Measurements from ENCODE around the gene RAB3B. TPM values are rescaled to one million over a fixed set of nuclear protein-coding genes. Genes with fewer than 3 reads are reported as not detected.
"Not testable (repeated sequence)": the region's sequence is repeated elsewhere in the genome, so short reads cannot be mapped to it uniquely, and the experiment has no call there.

Gene RAB3B
- total RNA-seq, 2 donors from 2014 or later = 0.04 TPM; not detected in 1

- Histone ChIP-seq H3K9me3 (no peaks in the 10 kb centered on the region), H3K27me3 (no peaks in the 10 kb centered on the region), H3K4me1 (no peaks in the 10 kb centered on the region), H3K4me3 (no peak overlapping the region), H3K36me3 (no peaks in the 10 kb centered on the region), H3K27ac (no peak overlapping the region)
- no peak for DNase-seq (ENCODE audit: low spot score)
- no peak for TF ChIP-seq CTCF (IDR thresholded peaks at IDR 0.05)
Observed at GRCh38 chr1:51969038-51969705, 21.3 kb downstream of the RAB3B start.

GRCh38 chr1:51968632-51969031 lies 21.9 kb downstream of the RAB3B start:
- Histone ChIP-seq H3K27me3 (no peaks in the 10 kb centered on the region), H3K4me1 (no peaks in the 10 kb centered on the region), H3K36me3 (no peaks in the 10 kb centered on the region), H3K9me3 (no peaks in the 10 kb centered on the region), H3K4me3 (no peak overlapping the region), H3K27ac (no peak overlapping the region)
- TF ChIP-seq CTCF (IDR thresholded peaks at IDR 0.05) = no peak
- no peak for DNase-seq (ENCODE audit: low spot score)

- not testable (repeated sequence) for H3K4me3 ChIP-seq; H3K9me3 ChIP-seq; H3K4me1 ChIP-seq; H3K27me3 ChIP-seq; H3K36me3 ChIP-seq; H3K27ac ChIP-seq; DNase-seq (ENCODE audit: low spot score)
Observed at GRCh38 chr1:51967213-51967791, 23.2 kb downstream of the RAB3B start.

GRCh38 chr1:51966559-51966958 lies 23.9 kb downstream of the RAB3B start:
- H3K4me1 ChIP-seq = no peaks in the 10 kb centered on the region
- TF ChIP-seq CTCF (IDR thresholded peaks at IDR 0.05) = no peak
- H3K36me3 ChIP-seq = no peaks in the 10 kb centered on the region
- no peaks in the 10 kb centered on the region for H3K9me3 ChIP-seq
- H3K27me3 ChIP-seq = no peaks in the 10 kb centered on the region
- no peak overlapping the region for H3K27ac ChIP-seq
- no peak overlapping the region for H3K4me3 ChIP-seq
- no peak for DNase-seq (ENCODE audit: low spot score)

GRCh38 chr1:51964309-51964696 lies 26.2 kb downstream of the RAB3B start:
- Histone ChIP-seq H3K9me3 (no peaks in the 10 kb centered on the region), H3K4me1 (no peaks in the 10 kb centered on the region), H3K27ac (no peak overlapping the region), H3K36me3 (no peaks in the 10 kb centered on the region), H3K4me3 (no peak overlapping the region), H3K27me3 (no peaks in the 10 kb centered on the region)
- TF ChIP-seq CTCF (IDR thresholded peaks at IDR 0.05) = no peak
- no peak for DNase-seq (ENCODE audit: low spot score)

GRCh38 chr1:51963592-51964308 lies 26.8 kb downstream of the RAB3B start:
- Histone ChIP-seq H3K36me3 (no peaks in the 10 kb centered on the region), H3K27me3 (no peaks in the 10 kb centered on the region), H3K4me1 (no peaks in the 10 kb centered on the region), H3K4me3 (no peak overlapping the region), H3K27ac (no peak overlapping the region), H3K9me3 (no peaks in the 10 kb centered on the region)
- TF ChIP-seq CTCF (IDR thresholded peaks at IDR 0.05) = no peak
- no peak for DNase-seq (ENCODE audit: low spot score)
